RWPE2 (cell line): ENCODE data around the gene DUOXA1.

Experiments used
- ATAC-seq: fragments of 200-7000 bp; cut with Tn5 transposase; 3 replicates; pipeline ENCODE4 v1.9.1; 2021; ENCODE audit warnings: low read depth
- DNase-seq: peaks from one replicate; pipeline ENCODE4 v3.0.0-alpha.2; 2020; ENCODE audit warnings: low spot score
- H3K27ac ChIP-seq: fragments of 450-650 bp; 2 replicates; pipeline ENCODE4 v1.5.1; 2017; ENCODE audit warnings: mild to moderate bottlenecking; ENCODE audit not compliant: poor library complexity, severe bottlenecking
- H3K27me3 ChIP-seq: fragments of 250-450 bp; sonication (Bioruptor Pico); 2 replicates; pipeline ENCODE4 v1.5.1; 2021; ENCODE audit warnings: mild to moderate bottlenecking, moderate library complexity; ENCODE audit not compliant: insufficient read depth, poor library complexity, severe bottlenecking
- H3K36me3 ChIP-seq: fragments of 250-450 bp; sonication (Bioruptor Pico); 2 replicates; pipeline ENCODE4 v1.5.1; 2020; ENCODE audit warnings: low read depth, mild to moderate bottlenecking, moderate library complexity
- H3K4me1 ChIP-seq: fragments of 250-450 bp; sonication (Bioruptor Pico); 2 replicates; pipeline ENCODE4 v1.5.1; 2021; ENCODE audit warnings: mild to moderate bottlenecking, moderate library complexity; ENCODE audit not compliant: insufficient read depth, poor library complexity, severe bottlenecking
- H3K4me3 ChIP-seq: fragments of 250-450 bp; sonication (Bioruptor Pico); 2 replicates; pipeline ENCODE4 v1.5.1; 2021; ENCODE audit warnings: mild to moderate bottlenecking, moderate library complexity; ENCODE audit not compliant: severe bottlenecking
- H3K9me3 ChIP-seq: fragments of 250-450 bp; sonication (Bioruptor Pico); 2 replicates; pipeline ENCODE4 v1.5.1; 2021; ENCODE audit warnings: mild to moderate bottlenecking, moderate library complexity; ENCODE audit not compliant: severe bottlenecking
- CTCF ChIP-seq: fragments of 450-650 bp; IDR thresholded peaks from one replicate; pipeline ENCODE4 v1.5.1; 2017; ENCODE audit warnings: mild to moderate bottlenecking, moderate library complexity; ENCODE audit not compliant: poor library complexity, severe bottlenecking

DUOXA1 gene

GRCh38 chr15:45148076-45149059 lies 18.7 kb upstream of the DUOXA1 start:
- H3K36me3 ChIP-seq = no peaks in the 10 kb centered on the region; the same call in none of the 2 replicates
- H3K4me3 ChIP-seq = no peak overlapping the region
- no peak for TF ChIP-seq CTCF
- ATAC-seq (peak; percentile 68), DNase-seq (no peak)
- H3K4me1 ChIP-seq = peaks cover 14% of the 10 kb centered on the region
- peak overlapping the region; percentile 21 for H3K27ac ChIP-seq
- H3K27me3 ChIP-seq = no peaks in the 10 kb centered on the region
- H3K9me3 ChIP-seq = no peaks in the 10 kb centered on the region

- no peaks in the 10 kb centered on the region for H3K9me3 ChIP-seq
- no peaks in the 10 kb centered on the region for H3K27me3 ChIP-seq
- no peak overlapping the region for H3K4me3 ChIP-seq
- no peak overlapping the region for H3K27ac ChIP-seq
- no peak for DNase-seq
- H3K36me3 ChIP-seq = no peaks in the 10 kb centered on the region; the same call in none of the 2 replicates
- ATAC-seq = no peak
- H3K4me1 ChIP-seq = peaks cover 14% of the 10 kb centered on the region
- no peak for TF ChIP-seq CTCF
Measured at GRCh38 chr15:45147606-45148005, 17.9 kb upstream of the DUOXA1 start.

GRCh38 chr15:45146405-45146804 lies 16.7 kb upstream of the DUOXA1 start:
- peaks cover 7% of the 10 kb centered on the region for H3K36me3 ChIP-seq
- H3K9me3 ChIP-seq = no peaks in the 10 kb centered on the region
- DNase-seq (no peak), ATAC-seq (no peak)
- no peaks in the 10 kb centered on the region for H3K27me3 ChIP-seq
- TF ChIP-seq CTCF = no peak
- H3K4me1 ChIP-seq = peaks cover 14% of the 10 kb centered on the region
- H3K4me3 ChIP-seq = no peak overlapping the region
- H3K27ac ChIP-seq = no peak overlapping the region

- no peak for TF ChIP-seq CTCF
- no peak for ATAC-seq
- H3K36me3 ChIP-seq = peaks cover 18% of the 10 kb centered on the region
Measured at GRCh38 chr15:45144775-45145174, 15.1 kb upstream of the DUOXA1 start.

GRCh38 chr15:45143946-45144345 lies 14.3 kb upstream of the DUOXA1 start:
- H3K4me3 ChIP-seq = no peak overlapping the region
- H3K4me1 ChIP-seq = peaks cover 11% of the 10 kb centered on the region
- no peaks in the 10 kb centered on the region for H3K9me3 ChIP-seq
- no peak for TF ChIP-seq CTCF
- H3K27ac ChIP-seq = no peak overlapping the region
- DNase-seq (peak; percentile 68), ATAC-seq (no peak)
- H3K27me3 ChIP-seq = no peaks in the 10 kb centered on the region
- peaks cover 19% of the 10 kb centered on the region for H3K36me3 ChIP-seq

More at GRCh38 chr15:45144775-45145174, 15.1 kb upstream of the DUOXA1 start:
- Histone ChIP-seq H3K27ac (no peak overlapping the region), H3K4me3 (no peak overlapping the region), H3K9me3 (no peaks in the 10 kb centered on the region), H3K27me3 (no peaks in the 10 kb centered on the region), H3K4me1 (peaks cover 14% of the 10 kb centered on the region)
- peak; percentile 54 for DNase-seq
